ENCODE data around the gene MBLAC2.

The MBLAC2 gene

GRCh38 chr5:90424245-90424644 is 50.3 kb downstream of the MBLAC2 start:
- no peak for TF ChIP-seq CTCF (IDR thresholded peaks at IDR 0.05; ENCODE audit: low read depth, low read length)
- DNase-seq (ENCODE audit: extremely low read depth, low read depth) = no peak

GRCh38 chr5:90421136-90421535 is 53.4 kb downstream of the MBLAC2 start:
- no peak; the same call in none of the 2 replicates for TF ChIP-seq CTCF (IDR thresholded peaks at IDR 0.05; ENCODE audit: low read depth, low read length)
- DNase-seq (ENCODE audit: extremely low read depth, low read depth) = no peak

GRCh38 chr5:90418214-90418613 is 56.4 kb downstream of the MBLAC2 start:
- TF ChIP-seq CTCF (IDR thresholded peaks at IDR 0.05; ENCODE audit: low read depth, low read length) = no peak
- no peak for DNase-seq (ENCODE audit: extremely low read depth, low read depth)

GRCh38 chr5:90410178-90410762 is 64.3 kb downstream of the MBLAC2 start:
- TF ChIP-seq CTCF (IDR thresholded peaks at IDR 0.05; ENCODE audit: low read depth, low read length) = no peak
- no peak for DNase-seq (ENCODE audit: extremely low read depth, low read depth)

GRCh38 chr5:90409318-90410177 is 65.0 kb downstream of the MBLAC2 start, which contains the start of gene CETN3:
Gene CETN3 (minus strand): TSS chr5:90409756. CDS start chr5:90409661, 95 bp downstream.
- no peak; the same call in 1 of the 2 replicates for TF ChIP-seq CTCF (IDR thresholded peaks at IDR 0.05; ENCODE audit: low read depth, low read length)

GRCh38 chr5:90408571-90409317 is 65.8 kb downstream of the MBLAC2 start:
- DNase-seq (ENCODE audit: extremely low read depth, low read depth) = no peak

More at GRCh38 chr5:90409318-90410177, 65.0 kb downstream of the MBLAC2 start, which contains the start of gene CETN3:
- peak; percentile 93 for DNase-seq (ENCODE audit: extremely low read depth, low read depth)

More at GRCh38 chr5:90408571-90409317, 65.8 kb downstream of the MBLAC2 start:
- TF ChIP-seq CTCF (IDR thresholded peaks at IDR 0.05; ENCODE audit: low read depth, low read length) = no peak

Data from AG09319 (cell line).